GM19193 (cell line): Measurements from ENCODE around the gene VAV3.

Experiments used
- POLR2A ChIP-seq: IDR thresholded peaks from 4 replicates; pipeline ENCODE4 v1.6.1; 2011; ENCODE audit not compliant: insufficient read depth, insufficient read length; ENCODE audit errors: extremely low read depth

VAV3 gene

GRCh38 chr1:107535091-107535490, 429.9 kb downstream of the VAV3 start:
- TF ChIP-seq POLR2A, result no peak

GRCh38 chr1:107534632-107535031, 430.3 kb downstream of the VAV3 start:
- TF ChIP-seq POLR2A, result no peak

- TF ChIP-seq POLR2A, result no peak
Observed at GRCh38 chr1:107533436-107533835, 431.5 kb downstream of the VAV3 start.

GRCh38 chr1:107532318-107532717, 432.7 kb downstream of the VAV3 start:
- TF ChIP-seq POLR2A, result no peak

GRCh38 chr1:107531065-107531908, 433.7 kb downstream of the VAV3 start:
- no peak for TF ChIP-seq POLR2A

GRCh38 chr1:107530543-107530942, 434.4 kb downstream of the VAV3 start:
- TF ChIP-seq POLR2A, result no peak

- TF ChIP-seq POLR2A, result no peak
Observed at GRCh38 chr1:107529511-107530149, 435.4 kb downstream of the VAV3 start.

GRCh38 chr1:107526524-107527198, 438.3 kb downstream of the VAV3 start:
- no peak for TF ChIP-seq POLR2A

- TF ChIP-seq POLR2A, result no peak
Observed at GRCh38 chr1:107525961-107526360, 439.0 kb downstream of the VAV3 start.

- no peak for TF ChIP-seq POLR2A
Observed at GRCh38 chr1:107525145-107525544, 439.8 kb downstream of the VAV3 start.

GRCh38 chr1:107524301-107524700, 440.7 kb downstream of the VAV3 start:
- no peak for TF ChIP-seq POLR2A

- TF ChIP-seq POLR2A, result no peak
Observed at GRCh38 chr1:107523736-107524135, 441.2 kb downstream of the VAV3 start.

- TF ChIP-seq POLR2A, result no peak
Observed at GRCh38 chr1:107523061-107523460, 441.9 kb downstream of the VAV3 start.
